RWPE2 (cell line): ENCODE data around the gene ADD1.

Experiments used
- ATAC-seq: fragments of 200-7000 bp; cut with Tn5 transposase; 3 replicates; pipeline ENCODE4 v1.9.1; 2021; ENCODE audit warnings: low read depth
- DNase-seq: peaks from one replicate; pipeline ENCODE4 v3.0.0-alpha.2; 2020; ENCODE audit warnings: low spot score
- H3K27ac ChIP-seq: fragments of 450-650 bp; 2 replicates; pipeline ENCODE4 v1.5.1; 2017; ENCODE audit warnings: mild to moderate bottlenecking; ENCODE audit not compliant: poor library complexity, severe bottlenecking
- H3K27me3 ChIP-seq: fragments of 250-450 bp; sonication (Bioruptor Pico); 2 replicates; pipeline ENCODE4 v1.5.1; 2021; ENCODE audit warnings: mild to moderate bottlenecking, moderate library complexity; ENCODE audit not compliant: insufficient read depth, poor library complexity, severe bottlenecking
- H3K36me3 ChIP-seq: fragments of 250-450 bp; sonication (Bioruptor Pico); 2 replicates; pipeline ENCODE4 v1.5.1; 2020; ENCODE audit warnings: low read depth, mild to moderate bottlenecking, moderate library complexity
- H3K4me1 ChIP-seq: fragments of 250-450 bp; sonication (Bioruptor Pico); 2 replicates; pipeline ENCODE4 v1.5.1; 2021; ENCODE audit warnings: mild to moderate bottlenecking, moderate library complexity; ENCODE audit not compliant: insufficient read depth, poor library complexity, severe bottlenecking
- H3K4me3 ChIP-seq: fragments of 250-450 bp; sonication (Bioruptor Pico); 2 replicates; pipeline ENCODE4 v1.5.1; 2021; ENCODE audit warnings: mild to moderate bottlenecking, moderate library complexity; ENCODE audit not compliant: severe bottlenecking
- H3K9me3 ChIP-seq: fragments of 250-450 bp; sonication (Bioruptor Pico); 2 replicates; pipeline ENCODE4 v1.5.1; 2021; ENCODE audit warnings: mild to moderate bottlenecking, moderate library complexity; ENCODE audit not compliant: severe bottlenecking
- CTCF ChIP-seq: fragments of 450-650 bp; IDR thresholded peaks from one replicate; pipeline ENCODE4 v1.5.1; 2017; ENCODE audit warnings: mild to moderate bottlenecking, moderate library complexity; ENCODE audit not compliant: poor library complexity, severe bottlenecking

Gene ADD1

GRCh38 chr4:2806390-2807355, 37.0 kb upstream of the ADD1 start:
- TF ChIP-seq CTCF, result no peak
- no peak for DNase-seq
- ATAC-seq, result no peak
- peak overlapping the region; percentile 47 for H3K27ac ChIP-seq
- H3K4me3 ChIP-seq, result no peak overlapping the region
- H3K9me3 ChIP-seq, result no peaks in the 10 kb centered on the region
- no peaks in the 10 kb centered on the region for H3K27me3 ChIP-seq
- peaks cover 24% of the 10 kb centered on the region for H3K36me3 ChIP-seq
- peaks cover 18% of the 10 kb centered on the region for H3K4me1 ChIP-seq

GRCh38 chr4:2807571-2807970, 36.1 kb upstream of the ADD1 start:
- TF ChIP-seq CTCF, result no peak
- Histone ChIP-seq H3K36me3 (peaks cover 19% of the 10 kb centered on the region), H3K4me1 (peaks cover 12% of the 10 kb centered on the region), H3K27me3 (no peaks in the 10 kb centered on the region), H3K4me3 (no peak overlapping the region), H3K9me3 (no peaks in the 10 kb centered on the region), H3K27ac (no peak overlapping the region)
- ATAC-seq (no peak), DNase-seq (no peak)

GRCh38 chr4:2808001-2808400, 35.6 kb upstream of the ADD1 start:
- no peaks in the 10 kb centered on the region for H3K27me3 ChIP-seq
- no peaks in the 10 kb centered on the region for H3K9me3 ChIP-seq
- TF ChIP-seq CTCF, result no peak
- H3K36me3 ChIP-seq, result peaks cover 15% of the 10 kb centered on the region
- DNase-seq (no peak), ATAC-seq (no peak)
- peaks cover 12% of the 10 kb centered on the region for H3K4me1 ChIP-seq
- H3K27ac ChIP-seq, result no peak overlapping the region
- H3K4me3 ChIP-seq, result no peak overlapping the region

- DNase-seq, result no peak
- no peak overlapping the region for H3K27ac ChIP-seq
- no peak overlapping the region for H3K4me3 ChIP-seq
- no peaks in the 10 kb centered on the region for H3K27me3 ChIP-seq
- H3K36me3 ChIP-seq, result peaks cover 15% of the 10 kb centered on the region
- no peak for TF ChIP-seq CTCF
- no peaks in the 10 kb centered on the region for H3K9me3 ChIP-seq
- peaks cover 12% of the 10 kb centered on the region for H3K4me1 ChIP-seq
- ATAC-seq, result no peak
Observed at GRCh38 chr4:2809610-2810180, 33.9 kb upstream of the ADD1 start.
